Measurements from ENCODE around the gene UNKL.

DNA sequence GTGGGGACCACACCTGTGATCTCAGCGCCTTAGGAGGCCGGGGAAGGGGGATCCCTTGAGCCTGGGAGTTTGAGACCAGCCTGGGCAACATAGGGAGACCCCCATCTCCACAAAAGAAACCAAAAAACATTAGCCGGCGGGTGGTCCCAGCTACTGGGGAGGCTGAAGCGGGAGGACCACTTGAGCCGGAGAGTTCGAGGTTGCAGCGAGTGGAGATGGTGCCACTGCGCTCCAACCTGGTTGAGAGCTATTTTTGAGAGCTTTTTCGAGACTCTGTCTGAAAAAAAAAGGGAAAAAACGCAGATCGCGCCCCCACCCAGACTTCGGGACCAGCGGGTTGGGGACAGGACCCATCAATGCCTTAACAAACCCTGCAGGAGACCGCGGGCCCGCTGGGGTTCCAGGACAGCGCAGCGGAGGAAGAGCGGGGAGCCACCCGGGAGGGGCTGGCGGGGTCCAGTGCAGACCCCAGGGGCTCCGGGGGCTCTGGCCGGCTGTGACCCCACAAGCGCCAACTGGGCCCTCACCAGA is 81.8 kb downstream of the UNKL start:
- TF ChIP-seq CTCF (IDR thresholded peaks at IDR 0.05) (no peak), POLR2AphosphoS5 (IDR thresholded peaks at IDR 0.05) (no peak), EP300 (IDR thresholded peaks at IDR 0.05; ENCODE audit: low read depth) (no peak)
